Stimulated activated CD8-positive, alpha-beta memory T cell treated with anti-CD3 and anti-CD28 coated beads, Interleukin-15, amount 100 ng/mL, for 48 hours (primary cell): Measurements from ENCODE around the gene UBAC1.

Source experiments
- DNase-seq, 2 donors: peaks; one replicate each; pipeline ENCODE4 v3.0.0-alpha.2; 2020; ENCODE audit warnings: low read depth in 2 of 2

Gene UBAC1

GRCh38 chr9:135941288-135941995 is 19.7 kb downstream of the UBAC1 start:
- DNase-seq = no peak

DNA sequence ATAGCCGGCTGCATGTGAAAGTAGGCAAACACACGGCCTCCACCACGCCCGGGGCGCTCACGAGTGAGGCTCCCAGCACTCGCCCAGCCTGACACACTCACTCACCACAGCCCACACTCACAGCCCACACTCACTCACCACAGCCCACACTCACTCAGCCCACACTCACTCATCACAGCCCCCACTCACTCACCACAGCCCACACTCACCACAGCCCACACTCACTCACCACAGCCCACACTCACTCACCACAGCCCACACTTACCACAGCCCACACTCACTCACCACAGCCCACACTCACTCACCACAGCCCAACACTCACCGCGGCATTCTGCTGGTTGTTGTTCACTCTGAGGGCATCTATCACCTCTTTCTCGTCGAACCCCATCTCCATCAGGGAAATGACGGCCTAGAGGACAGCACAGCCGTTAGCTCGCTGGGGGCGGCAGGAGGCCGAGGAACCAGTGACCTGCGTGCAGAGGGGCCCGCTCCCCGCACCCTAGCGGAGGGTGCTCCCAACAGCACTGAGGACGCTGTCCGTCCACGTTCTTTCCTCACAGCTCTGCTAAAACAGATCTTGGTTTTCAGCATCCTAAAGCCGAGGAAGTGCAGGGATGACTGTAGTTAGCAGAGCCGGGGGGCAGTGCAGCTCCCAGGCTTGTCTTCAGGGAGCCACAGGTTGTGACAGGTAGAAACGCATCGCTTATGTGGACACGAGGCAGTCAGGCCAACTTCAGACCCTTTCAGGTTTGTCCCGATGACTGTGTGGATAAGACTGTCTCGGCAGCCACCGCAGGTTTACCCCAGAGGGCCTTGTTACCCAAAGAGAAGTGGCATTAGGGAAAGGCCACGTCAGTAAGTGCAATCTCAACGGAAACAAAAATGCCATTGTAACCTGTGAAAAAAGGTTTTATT is 21.6 kb downstream of the UBAC1 start:
- peak; percentile 47 to 66 for DNase-seq

DNA sequence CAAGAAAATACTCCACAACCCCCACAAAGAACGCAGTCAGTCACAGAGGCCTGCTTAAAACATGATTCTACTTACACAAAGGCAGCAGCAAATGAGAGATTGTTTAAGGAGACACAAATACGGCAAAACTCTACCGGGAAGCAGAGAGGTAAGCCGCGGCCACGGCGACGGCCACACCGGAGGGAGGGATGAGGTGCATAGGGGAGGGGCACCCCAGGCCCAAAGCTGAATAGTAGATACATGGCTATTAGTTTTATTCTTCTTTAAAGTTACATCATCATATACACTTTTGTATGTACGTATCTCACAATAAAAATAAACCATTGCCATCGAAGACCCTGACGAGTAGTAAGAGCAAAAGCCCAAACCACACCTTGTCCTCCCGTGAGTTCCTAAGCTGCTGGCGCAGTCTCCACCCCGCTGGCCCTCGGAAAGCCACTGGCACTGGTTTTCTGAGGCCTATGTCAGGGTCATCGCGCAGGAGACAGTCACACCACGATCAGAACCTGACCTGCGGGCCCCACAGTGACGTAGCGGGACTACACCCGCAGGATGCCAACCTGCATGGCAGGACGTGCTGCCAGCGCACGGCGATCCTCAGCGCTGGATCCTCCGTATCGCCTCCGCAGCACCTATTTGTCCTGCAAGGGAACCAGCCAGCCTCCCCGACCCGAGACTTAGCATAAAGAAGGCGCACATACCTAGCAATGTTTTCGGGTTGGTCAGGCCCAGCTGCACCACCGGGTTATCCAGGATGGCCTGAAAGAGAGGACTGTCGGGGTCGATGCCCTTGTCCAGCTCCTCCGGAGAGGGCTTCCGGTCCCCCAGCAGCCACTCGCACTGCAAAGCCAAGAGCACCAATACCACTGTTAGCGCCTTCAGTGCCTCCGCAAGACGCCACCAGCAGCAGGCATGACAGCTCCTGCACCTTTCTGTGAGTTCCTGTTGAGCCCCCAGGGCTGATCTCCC is 23.4 kb downstream of the UBAC1 start:
- no peak for DNase-seq

GRCh38 chr9:135933114-135933513 is 28.1 kb downstream of the UBAC1 start:
- DNase-seq = no peak

DNA sequence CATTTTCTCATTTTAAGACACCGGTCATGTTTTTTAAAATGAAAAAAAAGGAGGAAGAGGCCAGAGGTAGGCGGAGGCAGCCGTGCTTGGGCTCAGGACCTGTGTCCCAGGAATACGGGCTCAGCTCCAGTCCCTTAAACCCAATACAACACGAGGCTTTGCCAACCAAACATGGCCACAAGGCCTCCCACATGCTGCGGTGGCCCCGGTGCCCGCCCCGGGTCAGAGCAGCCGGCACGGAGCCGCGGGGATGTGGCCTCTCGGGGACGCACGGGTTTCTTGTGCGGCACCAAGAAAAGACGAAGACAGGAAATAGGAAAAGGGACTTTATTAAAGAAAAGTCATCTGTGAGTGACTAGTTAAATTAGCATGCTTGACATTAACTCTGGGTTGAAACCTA is 28.5 kb downstream of the UBAC1 start:
- DNase-seq = no peak

DNA sequence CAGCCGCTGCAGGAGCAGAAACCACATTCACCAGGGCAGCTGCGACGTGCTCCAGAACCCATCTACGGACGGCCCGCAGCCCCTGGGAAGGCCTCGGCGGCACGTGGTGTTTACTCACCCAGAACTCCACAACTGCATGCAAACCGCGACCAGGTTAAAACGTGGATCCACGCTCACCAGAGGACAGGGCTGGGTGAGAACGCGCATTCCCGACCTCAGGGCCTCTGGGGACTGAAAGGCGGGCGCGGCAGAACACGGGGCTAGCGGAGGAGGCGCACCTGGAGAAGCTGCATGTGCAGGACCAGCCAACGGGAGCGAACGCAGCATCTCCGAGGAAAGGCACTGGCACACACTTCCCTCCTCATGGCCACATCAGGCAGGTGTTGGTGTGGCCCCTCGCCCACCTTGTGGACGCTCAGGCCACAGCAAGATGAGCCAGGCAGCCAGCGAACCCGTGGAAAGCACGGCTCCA is 29.8 kb downstream of the UBAC1 start:
- no peak for DNase-seq

GRCh38 chr9:135930446-135931345 is 30.5 kb downstream of the UBAC1 start:
- no peak for DNase-seq

DNA sequence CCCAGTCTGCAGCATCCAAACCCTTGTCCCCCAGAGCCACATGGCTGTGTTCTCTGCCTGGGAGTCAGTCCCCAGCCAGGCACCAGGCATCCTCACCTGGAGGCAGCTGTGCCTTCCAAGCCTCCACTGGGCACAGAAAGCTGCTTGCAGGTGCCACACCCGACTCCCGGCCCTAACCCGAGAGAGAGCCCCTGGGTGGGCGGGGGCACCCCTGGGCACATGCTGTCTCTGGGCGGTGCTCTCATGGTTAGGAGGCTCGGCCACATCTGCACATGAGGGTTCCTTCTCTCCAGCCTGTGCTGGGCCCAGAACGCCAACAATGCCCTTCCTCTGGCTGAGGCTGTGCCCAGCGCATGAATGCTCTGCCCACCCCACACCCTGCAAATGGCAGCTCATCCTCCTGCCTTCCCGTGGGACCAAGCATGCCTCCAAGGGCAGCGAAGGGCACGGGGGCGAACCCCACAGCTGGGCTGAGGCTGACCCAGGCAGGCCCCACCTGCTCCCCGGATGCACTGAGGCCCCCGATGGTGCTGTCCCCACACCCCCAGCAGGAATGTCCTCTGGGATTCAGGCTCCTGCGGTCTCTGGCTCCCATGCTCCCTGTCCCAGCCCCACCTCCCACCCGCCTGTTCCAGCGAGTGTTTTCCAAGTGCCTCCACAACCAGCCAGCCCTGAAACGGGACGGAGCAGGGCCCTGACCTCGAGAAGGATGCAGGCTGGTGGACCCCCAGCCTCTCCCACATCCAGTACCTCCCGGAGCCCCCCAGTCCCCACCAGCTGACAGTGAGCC is 31.3 kb downstream of the UBAC1 start:
- DNase-seq = no peak

DNA sequence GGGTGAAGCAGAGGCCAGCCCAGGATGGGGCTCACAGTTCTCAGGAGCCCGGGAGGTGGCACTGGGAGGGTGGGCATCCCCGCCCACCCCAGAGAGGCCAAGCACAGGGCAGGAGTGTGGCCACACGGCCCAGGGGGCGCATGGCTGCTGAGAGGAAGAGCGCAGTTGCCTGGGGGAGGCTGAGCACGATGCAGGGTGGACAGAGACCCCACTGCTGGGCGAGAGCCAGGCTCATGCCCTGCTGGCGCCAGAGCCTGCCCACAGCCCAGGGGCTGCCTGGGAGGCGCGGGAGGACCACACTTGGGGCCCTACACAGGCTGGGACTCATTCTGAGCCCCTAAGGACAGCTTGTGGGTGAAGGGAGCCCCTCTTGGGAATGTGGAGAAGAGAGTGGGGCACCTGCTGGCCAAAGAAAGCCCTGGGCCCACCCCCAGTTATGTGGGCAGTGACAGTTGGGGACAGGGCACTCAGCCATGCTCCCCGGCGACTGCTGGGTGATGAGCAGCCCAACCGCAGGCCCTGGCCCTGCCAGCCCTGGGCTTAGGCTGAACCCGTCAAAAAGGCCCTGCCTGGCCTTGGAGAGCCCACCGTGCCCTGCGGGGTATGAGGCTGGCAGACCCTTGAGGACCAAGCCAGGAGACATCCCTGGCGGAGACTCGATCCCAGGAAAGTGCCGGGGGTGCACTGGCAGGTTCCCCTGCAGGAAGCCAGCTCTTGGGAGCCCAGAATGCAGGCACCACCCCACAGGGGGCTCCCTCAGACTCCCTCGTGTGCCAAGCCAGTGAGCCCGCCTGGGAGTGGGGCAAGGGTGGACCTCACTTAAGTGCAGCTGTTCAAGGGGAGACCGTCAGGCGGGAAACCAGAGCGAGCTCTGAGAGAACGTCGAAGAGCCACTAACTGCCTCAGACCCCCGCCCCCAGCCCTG is 32.2 kb downstream of the UBAC1 start:
- no peak for DNase-seq

DNA sequence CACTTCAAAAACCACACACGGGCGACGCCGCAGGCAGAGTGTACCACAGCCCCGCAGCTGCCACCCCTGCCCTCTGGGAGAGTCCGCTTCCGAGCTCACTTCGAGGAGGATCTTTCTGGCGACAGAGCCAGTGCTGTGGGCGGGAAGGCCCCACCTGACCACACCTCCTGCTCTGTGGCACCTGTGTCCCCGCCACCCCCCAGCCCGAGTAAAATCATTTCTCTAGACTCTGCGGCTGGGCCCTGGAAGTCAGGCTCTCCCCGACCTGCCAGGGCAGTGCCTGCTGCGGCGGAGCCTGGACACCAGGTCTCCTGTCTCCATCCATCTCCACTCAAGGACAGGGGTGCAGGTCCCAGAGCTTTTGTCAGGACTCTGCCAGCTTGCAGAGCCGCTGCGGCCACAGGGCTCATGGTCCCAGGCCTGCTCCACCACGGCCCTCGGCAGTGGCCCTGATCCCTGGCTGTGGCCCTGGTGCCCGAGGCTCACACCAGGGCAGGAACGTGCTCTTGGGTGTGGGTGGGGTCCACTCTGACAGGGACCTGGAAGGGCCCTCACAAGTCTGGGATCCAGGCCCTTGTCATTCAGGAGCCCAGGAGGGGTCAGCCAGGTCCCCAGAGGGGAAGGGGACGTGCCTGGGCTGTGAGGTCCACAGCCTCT is 33.0 kb downstream of the UBAC1 start:
- no peak for DNase-seq

DNA sequence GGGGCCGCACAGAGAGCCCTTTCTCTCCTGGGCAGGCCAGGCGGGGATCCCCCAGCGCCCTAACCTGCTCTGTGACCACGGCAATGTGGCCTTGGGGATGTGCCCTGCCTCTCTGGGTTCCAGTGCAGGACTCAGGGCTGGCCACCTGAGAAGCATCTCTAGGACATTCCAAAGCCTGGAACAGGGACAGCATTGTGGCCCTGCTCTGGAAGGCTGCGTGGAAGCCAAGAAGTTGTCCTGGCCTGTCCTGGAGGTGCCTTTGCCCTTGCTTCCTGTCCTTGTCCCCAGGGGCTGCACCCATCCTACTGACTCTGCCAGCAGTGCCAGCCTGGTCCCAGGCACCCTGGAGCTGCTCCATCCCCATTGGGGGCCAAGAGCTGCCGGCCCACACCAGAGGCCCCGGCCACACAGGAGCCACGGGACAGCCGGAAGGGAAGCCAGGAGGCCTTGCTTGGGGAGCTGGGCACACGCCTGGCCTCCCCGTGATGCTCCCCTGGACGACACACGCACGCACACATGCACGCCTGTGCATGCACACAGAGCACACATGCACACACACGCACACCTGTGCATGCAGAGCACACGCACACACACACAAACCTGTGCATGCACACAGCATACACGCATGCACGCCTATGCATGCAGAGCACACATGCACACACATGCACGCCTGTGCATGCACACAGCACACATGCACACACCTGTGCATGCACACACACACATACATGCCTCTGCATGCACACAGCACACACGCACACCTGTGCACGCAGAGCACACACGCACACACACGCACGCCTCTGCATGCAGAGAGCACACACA is 33.8 kb downstream of the UBAC1 start:
- DNase-seq = no peak

DNA sequence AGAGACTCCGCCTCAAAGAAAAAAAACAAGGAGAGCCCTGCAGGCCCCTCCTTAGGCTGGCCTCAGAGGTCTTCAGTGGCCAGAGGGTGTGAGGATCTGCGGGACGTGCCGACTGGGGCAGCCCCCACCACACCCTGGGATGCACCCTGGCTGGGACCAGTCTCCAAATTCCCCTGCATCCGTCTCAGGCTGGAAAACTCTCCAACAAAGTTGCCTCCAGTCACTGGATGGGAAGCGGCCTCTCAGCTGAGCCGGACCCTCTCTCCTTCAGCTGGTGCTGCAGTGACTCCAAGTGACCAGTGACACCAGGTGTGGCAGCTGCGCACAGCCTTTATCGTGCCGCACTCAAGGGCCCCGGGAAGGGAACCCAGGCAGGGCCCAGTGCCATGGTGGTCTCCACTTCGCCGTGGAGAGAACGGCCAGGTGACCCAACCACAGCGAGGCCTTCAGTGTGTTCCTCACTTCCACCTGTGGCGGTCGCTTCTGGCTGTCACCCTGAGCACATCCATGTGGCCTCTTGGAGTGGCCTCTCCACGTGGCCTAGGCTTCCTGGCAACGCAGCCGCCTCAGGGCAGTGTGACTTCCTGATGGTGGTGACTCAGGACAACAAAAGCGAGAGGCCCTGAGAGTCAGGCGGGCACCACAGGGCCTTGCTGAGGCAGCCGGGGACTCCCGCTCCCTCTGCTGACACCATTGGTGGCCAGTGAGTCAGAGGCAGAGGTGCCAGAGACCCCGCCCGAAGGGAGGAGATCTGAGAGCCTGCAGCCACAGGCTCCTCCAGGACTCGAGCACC is 34.6 kb downstream of the UBAC1 start:
- DNase-seq = peak; percentile 91 to 93

- DNase-seq = peak; percentile 74 to 81
These were observed 35.6 kb downstream of the UBAC1 start for GRCh38 chr9:135925496-135926133.

DNA sequence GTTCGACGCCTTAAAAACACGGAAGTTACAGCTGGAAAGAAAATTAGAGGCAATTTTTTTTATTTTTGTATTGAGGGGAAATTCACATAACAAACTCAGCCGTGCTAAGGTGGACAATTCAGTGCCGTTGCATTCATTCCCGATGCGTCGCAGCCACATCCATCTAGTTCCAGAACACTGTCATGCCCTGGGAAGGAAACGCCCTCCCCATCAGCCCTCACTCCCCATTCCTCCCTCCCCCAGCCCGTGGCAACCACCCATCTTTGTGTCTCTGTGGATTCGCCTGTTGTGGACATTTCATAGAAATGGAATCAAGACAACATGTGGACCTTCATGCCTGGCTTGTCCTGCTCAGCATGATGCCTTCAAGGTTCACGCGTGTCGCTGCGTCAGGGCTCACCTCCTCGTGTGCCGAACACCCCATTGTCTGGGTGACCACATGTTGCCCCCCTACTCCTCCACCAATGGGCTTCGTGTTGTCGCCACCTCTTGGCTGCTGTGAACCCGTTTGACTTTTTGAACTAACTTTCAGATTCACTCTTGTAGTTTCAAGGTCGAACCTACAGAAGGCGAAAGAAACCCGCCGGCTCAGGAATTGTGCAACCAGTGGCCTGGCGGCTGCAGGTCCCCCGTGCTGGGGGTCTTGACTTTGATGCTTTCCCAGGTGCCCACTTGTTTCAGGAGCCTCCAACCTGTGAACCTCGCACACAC is 36.4 kb downstream of the UBAC1 start:
- no peak for DNase-seq

DNA sequence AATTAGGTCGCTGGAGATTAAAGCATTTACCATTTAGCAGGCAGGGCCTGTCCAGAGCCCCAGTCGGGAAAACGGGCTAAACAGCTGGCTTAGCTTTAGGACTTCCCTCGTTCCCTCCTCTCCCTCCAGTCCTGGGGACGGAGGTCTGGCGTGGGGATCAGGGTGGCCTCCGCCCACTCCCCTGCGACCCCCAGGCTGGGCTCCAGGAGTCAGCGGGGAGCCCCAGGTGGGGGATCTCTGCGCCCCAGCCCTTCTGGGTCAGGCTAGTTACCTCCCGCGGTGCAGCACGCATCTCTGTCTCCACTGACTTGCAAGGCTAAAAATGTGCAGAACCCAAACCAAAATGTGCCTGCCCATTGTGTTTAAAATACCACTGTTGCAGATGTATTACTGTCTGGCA is 37.7 kb downstream of the UBAC1 start:
- DNase-seq = no peak
